ENCODE measurements around the gene PRDM11.

Gene PRDM11

GRCh38 chr11:45267652-45268299 lies 121.3 kb downstream of the PRDM11 start:
- no peak for DNase-seq

DNA sequence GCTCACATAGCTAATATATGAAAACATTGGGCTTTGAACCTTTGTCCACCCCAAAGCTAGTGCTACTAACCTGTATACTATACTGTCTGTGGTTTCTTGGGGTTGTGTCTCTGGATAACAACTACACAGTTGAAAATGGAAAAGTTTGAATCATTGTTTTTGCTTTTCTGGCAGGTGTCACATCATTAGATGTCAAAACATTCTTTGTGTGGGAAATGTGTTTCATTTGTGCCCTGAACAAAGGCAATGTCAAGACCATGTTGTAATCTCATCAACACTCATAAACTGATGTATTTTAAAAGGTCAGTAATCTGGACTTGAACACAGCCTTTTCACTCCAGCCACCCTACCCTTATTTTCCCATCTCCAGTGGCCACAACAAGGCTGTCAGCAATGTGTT lies 123.2 kb downstream of the PRDM11 start:
- DNase-seq = no peak

GRCh38 chr11:45270946-45271716 lies 124.7 kb downstream of the PRDM11 start:
- DNase-seq = no peak

DNA sequence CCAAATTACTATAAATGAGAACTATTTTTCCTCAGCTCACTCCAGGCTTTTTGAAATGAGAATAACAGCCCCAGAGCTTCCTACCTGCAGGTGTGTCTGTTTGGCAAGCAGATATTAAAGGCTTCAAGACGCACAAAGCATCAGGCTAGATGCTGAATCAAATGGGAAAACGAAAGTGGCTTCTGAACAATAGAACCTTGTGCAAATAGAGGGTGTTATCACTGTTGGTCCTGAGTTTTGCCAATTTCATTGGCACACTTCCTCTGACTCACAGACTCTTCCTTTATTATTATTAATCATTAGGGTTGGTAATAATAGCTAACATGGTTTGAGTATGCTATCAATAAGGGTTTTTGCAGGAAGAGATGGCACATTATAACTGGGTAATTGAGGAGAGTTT lies 126.3 kb downstream of the PRDM11 start:
- DNase-seq = no peak

GRCh38 chr11:45273509-45273908 lies 127.1 kb downstream of the PRDM11 start:
- DNase-seq = no peak

GRCh38 chr11:45274206-45274605 lies 127.8 kb downstream of the PRDM11 start:
- no peak for DNase-seq

DNA sequence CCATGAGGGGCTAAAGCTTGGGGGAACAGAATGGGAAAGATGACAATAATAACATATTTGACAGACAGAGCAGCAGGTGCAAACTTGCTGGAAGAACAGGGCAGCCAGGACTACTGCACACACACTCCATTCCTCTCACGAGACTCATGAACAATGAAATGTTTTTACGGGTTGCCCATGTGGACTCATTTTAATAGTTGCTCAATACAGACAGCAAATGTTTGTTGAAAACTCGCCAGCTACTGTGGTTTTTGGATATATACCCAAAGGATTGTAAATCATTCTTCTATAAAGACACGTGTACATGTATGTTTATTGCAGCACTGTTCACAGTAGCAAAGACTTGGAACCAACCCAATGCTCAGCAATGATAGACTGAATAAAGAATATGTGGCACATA lies 129.4 kb downstream of the PRDM11 start:
- no peak for DNase-seq

DNA sequence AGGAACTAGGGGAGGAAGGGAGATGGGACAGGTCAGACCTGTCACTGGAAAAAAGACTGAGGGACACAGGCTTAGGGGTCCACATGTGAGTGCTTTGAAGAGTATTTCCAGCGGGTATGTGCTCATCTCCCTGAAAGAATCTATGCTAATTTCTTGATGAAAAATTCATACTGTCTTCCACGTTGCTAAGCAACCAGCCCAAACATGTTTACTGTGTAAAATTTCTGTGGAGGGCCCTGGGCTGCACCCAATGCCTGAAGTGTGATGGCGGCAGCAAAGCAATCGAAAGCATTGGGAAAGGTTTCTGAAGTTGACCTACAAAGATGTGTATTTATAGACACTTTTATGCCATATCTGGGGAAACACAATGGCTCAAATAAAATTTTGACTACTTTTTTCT lies 132.3 kb downstream of the PRDM11 start:
- no peak for DNase-seq

DNA sequence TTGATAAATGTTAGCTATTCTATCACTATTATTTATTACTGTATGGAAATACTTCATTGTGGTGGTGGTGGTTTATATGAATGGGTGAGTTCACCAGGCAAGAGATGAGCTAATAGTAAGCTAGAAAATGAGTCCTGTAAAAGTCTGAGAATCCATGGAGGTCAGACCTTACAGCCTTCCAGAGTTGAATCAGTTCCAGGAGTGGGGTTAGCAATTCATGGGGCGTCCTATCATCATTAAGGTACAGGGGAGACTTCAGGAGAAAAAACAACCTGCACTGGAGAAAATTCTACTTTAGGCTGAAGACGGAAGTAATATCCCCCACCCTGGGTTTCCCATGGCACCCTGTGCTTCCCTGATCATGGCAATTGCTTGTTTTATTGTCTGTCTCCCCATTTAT lies 133.2 kb downstream of the PRDM11 start:
- no peak for DNase-seq

DNA sequence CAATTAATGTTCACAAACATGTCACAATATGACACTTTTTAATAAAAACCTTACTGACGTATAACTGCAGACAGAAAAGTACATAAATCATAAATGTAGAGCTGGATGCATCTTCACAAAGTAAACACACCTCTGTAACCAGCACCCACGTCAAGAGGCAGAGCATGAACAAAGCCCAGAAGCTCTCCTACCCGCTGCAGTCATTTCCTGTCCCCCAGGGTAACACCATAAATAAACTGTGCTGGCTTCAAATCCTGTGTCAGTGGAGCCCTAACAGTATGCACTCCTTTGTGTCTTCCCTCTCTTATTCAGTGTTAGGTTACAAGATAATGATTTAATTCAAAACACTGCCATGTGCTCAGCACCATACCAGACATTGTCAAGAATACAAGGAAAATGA lies 134.0 kb downstream of the PRDM11 start:
- no peak for DNase-seq

DNA sequence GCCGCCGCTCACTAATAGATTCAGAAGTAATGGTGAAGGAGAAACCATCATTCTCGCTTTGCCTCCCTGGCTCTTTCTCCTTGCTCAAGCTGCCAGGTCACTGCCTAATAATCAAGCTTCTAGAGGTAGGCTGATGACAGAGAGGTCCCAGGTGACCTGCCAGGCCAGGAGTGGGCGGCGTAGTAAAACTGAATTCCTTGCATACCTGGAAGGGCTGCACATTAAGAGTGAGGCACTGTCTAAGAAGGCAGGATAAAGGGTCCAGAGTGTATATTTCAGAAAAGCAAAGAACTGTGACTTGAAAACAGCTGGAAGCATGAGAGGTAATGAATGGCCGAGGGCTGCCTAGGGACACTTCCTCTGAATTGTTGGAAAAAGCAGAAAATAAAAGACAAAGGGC lies 135.6 kb downstream of the PRDM11 start:
- no peak for DNase-seq
